GM23338 (cell line): Measurements from ENCODE around the gene SMAD1. TPM values are rescaled to one million over a fixed set of nuclear protein-coding genes. Genes with fewer than 3 reads are reported as not detected.

ENCODE experiments used
- ATAC-seq: fragments of 200-7000 bp; cut with Tn5 transposase; 3 replicates; pipeline ENCODE4 v1.9.1; 2020
- DNase-seq: peaks from one replicate; pipeline ENCODE4 v3.0.0-alpha.2; 2015; ENCODE audit warnings: low spot score
- H2AFZ ChIP-seq: fragments of 200-600 bp; sonication (generic); 2 replicates; pipeline ENCODE4 v1.8.0; 2016; ENCODE audit warnings: antibody characterized with exemption, mild to moderate bottlenecking, moderate library complexity
- H3F3A ChIP-seq: fragments of 200-600 bp; sonication (generic); replicated peaks from 2 replicates; pipeline ENCODE4 v1.8.0; 2017; ENCODE audit warnings: antibody characterized with exemption, mixed run types, low read depth
- H3K27ac ChIP-seq: fragments of 200-600 bp; sonication (generic); 2 replicates; pipeline ENCODE4 v1.6.1; 2016; ENCODE audit warnings: low read depth
- H3K27me3 ChIP-seq: fragments of 200-600 bp; sonication (generic); 2 replicates; pipeline ENCODE4 v1.8.0; 2016; ENCODE audit warnings: mild to moderate bottlenecking, mixed run types, moderate library complexity; ENCODE audit not compliant: insufficient read depth
- H3K36me3 ChIP-seq: fragments of 200-600 bp; sonication (generic); 2 replicates; pipeline ENCODE4 v1.8.0; 2016; ENCODE audit warnings: mild to moderate bottlenecking; ENCODE audit not compliant: insufficient read depth
- H3K4me1 ChIP-seq: fragments of 200-600 bp; sonication (generic); 2 replicates; pipeline ENCODE4 v1.8.0; 2016; ENCODE audit warnings: mild to moderate bottlenecking, moderate library complexity; ENCODE audit not compliant: insufficient read depth
- H3K4me2 ChIP-seq: fragments of 200-600 bp; sonication (generic); 2 replicates; pipeline ENCODE4 v1.7.1; 2017; ENCODE audit warnings: mixed run types
- H3K4me3 ChIP-seq: fragments of 200-600 bp; sonication (generic); 2 replicates; pipeline ENCODE4 v1.6.1; 2016; ENCODE audit warnings: mixed run types
- H3K79me2 ChIP-seq: fragments of 200-600 bp; sonication (generic); replicated peaks from 2 replicates; pipeline ENCODE4 v1.8.0; 2017; ENCODE audit warnings: mild to moderate bottlenecking; ENCODE audit not compliant: insufficient read depth
- H3K9me2 ChIP-seq: fragments of 200-600 bp; sonication (generic); 2 replicates; pipeline ENCODE4 v1.8.0; 2017; ENCODE audit not compliant: insufficient read depth
- H4K20me1 ChIP-seq: fragments of 200-600 bp; sonication (generic); replicated peaks from 2 replicates; pipeline ENCODE4 v1.8.0; 2017; ENCODE audit warnings: mild to moderate bottlenecking; ENCODE audit not compliant: insufficient read depth
- H3K27ac Mint-ChIP-seq: 2 replicates; pipeline ENCODE4 v1.8.0; 2020; ENCODE audit warnings: inconsistent platforms, mild to moderate bottlenecking, moderate library complexity, mixed read lengths
- H3K27me3 Mint-ChIP-seq: 3 replicates; pipeline ENCODE4 v1.8.0; 2022; ENCODE audit warnings: low read depth, mild to moderate bottlenecking, moderate library complexity, mixed read lengths, inconsistent platforms; ENCODE audit not compliant: insufficient read depth, poor library complexity
- H3K36me3 Mint-ChIP-seq: 3 replicates; pipeline ENCODE4 v1.8.0; 2021; ENCODE audit warnings: low read depth, mild to moderate bottlenecking, inconsistent platforms, moderate library complexity, mixed read lengths
- H3K4me1 Mint-ChIP-seq: 3 replicates; pipeline ENCODE4 v1.8.0; 2020; ENCODE audit warnings: mild to moderate bottlenecking, inconsistent platforms, mixed read lengths
- H3K4me3 Mint-ChIP-seq: 3 replicates; pipeline ENCODE4 v1.8.0; 2021; ENCODE audit warnings: moderate library complexity, mild to moderate bottlenecking, inconsistent platforms, mixed read lengths
- H3K9me3 Mint-ChIP-seq: 3 replicates; pipeline ENCODE4 v1.8.0; 2020; ENCODE audit warnings: moderate library complexity, mild to moderate bottlenecking, inconsistent platforms, mixed read lengths
- CTCF ChIP-seq, 2 experiments: fragments of 200-600 bp in 1 of 2; sonication (generic) in 1 of 2; conservative IDR thresholded peaks; 2 replicates each; pipeline versions ENCODE4 v1.5.1 to v1.6.1; 2016 to 2017; ENCODE audit warnings: antibody characterized with exemption in 2 of 2, low read depth in 2 of 2, mild to moderate bottlenecking in 2 of 2, moderate library complexity in 1 of 2
- ETS1 ChIP-seq: IDR thresholded peaks from 2 replicates; pipeline ENCODE4 v1.6.1; 2016; ENCODE audit warnings: antibody characterized with exemption
- EZH2 ChIP-seq: fragments of 200-600 bp; sonication (generic); IDR thresholded peaks from one replicate; pipeline ENCODE4 v1.8.0; 2017; ENCODE audit warnings: antibody characterized with exemption, mild to moderate bottlenecking, low read depth; ENCODE audit not compliant: unreplicated experiment
- EZH2phosphoT487 ChIP-seq: fragments of 200-600 bp; sonication (generic); IDR thresholded peaks from one replicate; pipeline ENCODE4 v1.8.1; 2018; ENCODE audit warnings: antibody characterized with exemption; ENCODE audit not compliant: unreplicated experiment
- POLR2AphosphoS5 ChIP-seq: IDR thresholded peaks from 2 replicates; pipeline ENCODE4 v1.6.1; 2016; ENCODE audit warnings: antibody characterized with exemption, low read depth
- STAT1 ChIP-seq: IDR thresholded peaks from one replicate; pipeline ENCODE4 v1.6.1; 2016; ENCODE audit warnings: antibody characterized with exemption; ENCODE audit not compliant: unreplicated experiment
- ZNF114 ChIP-seq: fragments of 250-450 bp; sonication (Bioruptor Pico); IDR thresholded peaks from 2 replicates; pipeline ENCODE4 v1.5.0; 2020; ENCODE audit warnings: mild to moderate bottlenecking, moderate library complexity
- ZNF331 ChIP-seq: fragments of 250-450 bp; sonication (Bioruptor Pico); IDR thresholded peaks from 2 replicates; pipeline ENCODE4 v1.5.0; 2020; ENCODE audit warnings: low read depth, mild to moderate bottlenecking, moderate library complexity
- polyA plus RNA-seq: library from polyadenylated mRNA; unstranded; fragments of >200 nt; fragmentation: Nextera tagmentation; extraction: Ambion mirVana; gene quantifications from 2 replicates; pipeline ENCODE4 v1.2.1, GENCODE V29; 2016
- total RNA-seq: library from RNA; depleted of rRNA; stranded (reverse); fragments of >200 nt; shearing (Covaris generic); gene quantifications from 2 replicates; pipeline ENCODE4 v1.2.3, GENCODE V29; 2014
- TF ChIP-seq, protein P1 (sequence below): IDR thresholded peaks from one replicate; pipeline ENCODE4 v1.6.1; 2018; ENCODE audit warnings: antibody characterized with exemption; ENCODE audit not compliant: unreplicated experiment

SMAD1 gene
- total and polyA plus RNA-seq, 2 experiments from 2014 or later, result 19.8 to 33.6 TPM

DNA sequence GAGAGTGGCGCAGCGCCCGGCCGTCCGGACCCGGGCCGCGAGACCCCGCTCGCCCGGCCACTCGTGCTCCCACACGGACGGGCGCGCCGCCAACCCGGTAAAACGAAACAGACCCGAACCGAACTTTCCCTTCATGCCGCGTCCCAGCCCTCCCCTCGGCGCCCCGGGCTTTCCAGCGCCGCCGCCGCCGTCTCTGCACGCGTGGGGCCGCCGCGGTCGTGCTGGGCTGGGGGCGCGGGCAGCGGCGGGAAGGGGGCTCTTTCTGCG lies 222 bp downstream of the SMAD1 start:
- TF ChIP-seq POLR2AphosphoS5 (peak; percentile 5; the same call in 1 of the 2 replicates), ZNF331 (no peak)
- Histone ChIP-seq H3K79me2 (peaks cover 43% of the 10 kb centered on the region), H3K4me1 (peaks cover 24% of the 10 kb centered on the region), H3K36me3 (no peaks in the 10 kb centered on the region), H3K27me3 (peaks cover 9% of the 10 kb centered on the region), H3K4me2 (peak overlapping the region; percentile 91), H3F3A (no peaks in the 10 kb centered on the region), H3K9me2 (no peaks in the 10 kb centered on the region; the same call in 1 of the 2 replicates), H3K27ac (no peak overlapping the region), H4K20me1 (no peaks in the 10 kb centered on the region), H2AFZ (peak overlapping the region; percentile 96; the same call in 1 of the 2 replicates), H3K4me3 (peak overlapping the region; percentile 94)
- H3K9me3 Mint-ChIP-seq, result no peaks in the 10 kb centered on the region; the same call in 1 of the 3 replicates
- ATAC-seq, result no peak; the same call in 2 of the 3 replicates
- H3K36me3 Mint-ChIP-seq, result no peaks in the 10 kb centered on the region; the same call in 2 of the 3 replicates
- H3K27ac Mint-ChIP-seq, result no peak overlapping the region
- DNase-seq, result no peak
- H3K27me3 Mint-ChIP-seq, result peaks cover 3% of the 10 kb centered on the region
- H3K4me3 Mint-ChIP-seq, result no peak overlapping the region; the same call in 2 of the 3 replicates
- H3K4me1 Mint-ChIP-seq, result peaks cover 13% of the 10 kb centered on the region

DNA sequence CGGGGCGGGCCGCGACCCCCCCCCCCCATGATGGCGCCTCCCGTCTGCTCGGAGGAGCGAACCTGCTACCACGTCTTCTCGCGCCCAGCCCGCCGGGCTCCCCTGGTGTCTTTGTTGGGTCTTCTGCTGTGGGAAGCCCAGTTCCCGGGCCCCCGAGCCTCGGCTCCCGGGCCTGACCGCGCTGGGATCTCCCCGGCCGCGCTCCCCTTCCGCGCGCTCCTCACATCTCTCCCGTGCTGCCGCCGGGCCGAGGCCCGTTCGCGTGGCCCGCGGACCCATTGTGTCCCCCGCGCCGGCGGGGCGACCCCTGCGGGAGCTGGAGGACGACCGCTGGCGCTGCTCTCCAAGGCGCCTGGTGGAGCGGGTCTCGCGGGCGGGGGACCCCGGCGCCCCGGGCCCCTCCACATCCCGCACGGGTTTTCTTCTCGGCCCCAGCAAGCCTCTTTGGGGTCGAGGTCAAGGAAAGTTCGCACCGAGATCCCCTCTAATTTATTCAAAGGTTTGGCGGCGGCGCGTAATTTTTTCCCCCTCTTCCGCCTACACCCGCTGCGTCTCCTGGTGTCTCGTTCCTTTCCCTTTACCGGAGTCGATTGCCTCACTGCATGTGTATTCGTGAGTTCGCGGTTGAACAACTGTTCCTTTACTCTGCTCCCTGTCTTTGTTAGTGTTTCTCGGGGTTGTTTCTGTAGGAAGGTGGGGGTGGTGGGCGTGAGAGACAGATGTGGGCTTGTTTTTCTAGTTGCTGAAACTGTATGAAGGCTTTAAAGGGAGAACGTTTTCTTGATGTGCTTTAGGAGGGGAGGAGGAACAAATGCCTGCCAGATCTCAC lies 770 bp downstream of the SMAD1 start:
- Histone ChIP-seq H3K4me1 (peaks cover 28% of the 10 kb centered on the region), H3K27me3 (peaks cover 9% of the 10 kb centered on the region), H3K4me3 (peak overlapping the region; percentile 94), H2AFZ (peak overlapping the region; percentile 96), H3K4me2 (peak overlapping the region; percentile 91), H3K79me2 (peaks cover 49% of the 10 kb centered on the region), H3F3A (no peaks in the 10 kb centered on the region), H3K27ac (peak overlapping the region; percentile 89), H4K20me1 (0 out of 2 replicates have a peak, but pooled peaks cover under 1% of the 10 kb centered on the region), H3K36me3 (no peaks in the 10 kb centered on the region), H3K9me2 (no peaks in the 10 kb centered on the region; the same call in 1 of the 2 replicates)
- no peak for TF ChIP-seq EZH2
- TF ChIP-seq CTCF (conservative IDR thresholded peaks at IDR 0.05; ENCODE audit: low read depth in 2 of 2), result peak in 1 of 2 experiments; percentile 17; a peak in 1 of 4 replicates
- Mint-ChIP-seq H3K27me3 (peaks cover 3% of the 10 kb centered on the region), H3K27ac (no peak overlapping the region), H3K4me3 (no peak overlapping the region), H3K9me3 (no peaks in the 10 kb centered on the region; the same call in 1 of the 3 replicates), H3K4me1 (peaks cover 17% of the 10 kb centered on the region), H3K36me3 (no peaks in the 10 kb centered on the region; the same call in 2 of the 3 replicates)
- ATAC-seq (peak; percentile 58), DNase-seq (peak; percentile 77)

- H2AFZ ChIP-seq, result no peak overlapping the region
- H3K79me2 ChIP-seq, result peaks cover 60% of the 10 kb centered on the region
- Mint-ChIP-seq H3K27me3 (peaks cover 3% of the 10 kb centered on the region), H3K27ac (no peak overlapping the region), H3K4me3 (no peak overlapping the region), H3K36me3 (no peaks in the 10 kb centered on the region; the same call in 2 of the 3 replicates), H3K4me1 (peaks cover 20% of the 10 kb centered on the region), H3K9me3 (no peaks in the 10 kb centered on the region; the same call in 1 of the 3 replicates)
- 0 out of 2 replicates have a peak, but pooled peaks cover 2% of the 10 kb centered on the region for H4K20me1 ChIP-seq
- H3K36me3 ChIP-seq, result no peaks in the 10 kb centered on the region
- H3F3A ChIP-seq, result no peaks in the 10 kb centered on the region
- no peak overlapping the region for H3K27ac ChIP-seq
- DNase-seq (no peak), ATAC-seq (no peak)
- H3K4me3 ChIP-seq, result peak overlapping the region; percentile 94
- peaks cover 9% of the 10 kb centered on the region for H3K27me3 ChIP-seq
- H3K9me2 ChIP-seq, result no peaks in the 10 kb centered on the region; the same call in 1 of the 2 replicates
- peaks cover 39% of the 10 kb centered on the region for H3K4me1 ChIP-seq
- H3K4me2 ChIP-seq, result peak overlapping the region; percentile 91
- TF ChIP-seq EZH2phosphoT487 (no peak), ZNF114 (no peak), STAT1 (no peak), ZNF331 (no peak), POLR2AphosphoS5 (no peak), ETS1 (no peak), EZH2 (no peak)
- TF ChIP-seq, protein P1, sequence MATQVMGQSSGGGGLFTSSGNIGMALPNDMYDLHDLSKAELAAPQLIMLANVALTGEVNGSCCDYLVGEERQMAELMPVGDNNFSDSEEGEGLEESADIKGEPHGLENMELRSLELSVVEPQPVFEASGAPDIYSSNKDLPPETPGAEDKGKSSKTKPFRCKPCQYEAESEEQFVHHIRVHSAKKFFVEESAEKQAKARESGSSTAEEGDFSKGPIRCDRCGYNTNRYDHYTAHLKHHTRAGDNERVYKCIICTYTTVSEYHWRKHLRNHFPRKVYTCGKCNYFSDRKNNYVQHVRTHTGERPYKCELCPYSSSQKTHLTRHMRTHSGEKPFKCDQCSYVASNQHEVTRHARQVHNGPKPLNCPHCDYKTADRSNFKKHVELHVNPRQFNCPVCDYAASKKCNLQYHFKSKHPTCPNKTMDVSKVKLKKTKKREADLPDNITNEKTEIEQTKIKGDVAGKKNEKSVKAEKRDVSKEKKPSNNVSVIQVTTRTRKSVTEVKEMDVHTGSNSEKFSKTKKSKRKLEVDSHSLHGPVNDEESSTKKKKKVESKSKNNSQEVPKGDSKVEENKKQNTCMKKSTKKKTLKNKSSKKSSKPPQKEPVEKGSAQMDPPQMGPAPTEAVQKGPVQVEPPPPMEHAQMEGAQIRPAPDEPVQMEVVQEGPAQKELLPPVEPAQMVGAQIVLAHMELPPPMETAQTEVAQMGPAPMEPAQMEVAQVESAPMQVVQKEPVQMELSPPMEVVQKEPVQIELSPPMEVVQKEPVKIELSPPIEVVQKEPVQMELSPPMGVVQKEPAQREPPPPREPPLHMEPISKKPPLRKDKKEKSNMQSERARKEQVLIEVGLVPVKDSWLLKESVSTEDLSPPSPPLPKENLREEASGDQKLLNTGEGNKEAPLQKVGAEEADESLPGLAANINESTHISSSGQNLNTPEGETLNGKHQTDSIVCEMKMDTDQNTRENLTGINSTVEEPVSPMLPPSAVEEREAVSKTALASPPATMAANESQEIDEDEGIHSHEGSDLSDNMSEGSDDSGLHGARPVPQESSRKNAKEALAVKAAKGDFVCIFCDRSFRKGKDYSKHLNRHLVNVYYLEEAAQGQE, result no peak
These were observed 1.9 kb downstream of the SMAD1 start for GRCh38 chr4:145483514-145483913.
